Stimulated activated CD8-positive, alpha-beta memory T cell treated with anti-CD3 and anti-CD28 coated beads, Interleukin-7, amount 100 ng/mL, for 4 hours (primary cell): ENCODE measurements around the gene DAPK1.

Experiments used
- DNase-seq, 2 donors: peaks; one replicate each; pipeline ENCODE4 v3.0.0-alpha.2; 2020; ENCODE audit warnings: low read depth in 2 of 2

The DAPK1 gene

GRCh38 chr9:87516926-87517290, 19.2 kb downstream of the DAPK1 start:
- no peak for DNase-seq

GRCh38 chr9:87517732-87518131, 20.1 kb downstream of the DAPK1 start:
- DNase-seq: no peak

- no peak for DNase-seq
Observed at GRCh38 chr9:87518702-87519335, 21.2 kb downstream of the DAPK1 start.

- no peak for DNase-seq
Observed at GRCh38 chr9:87519461-87519860, 21.8 kb downstream of the DAPK1 start.

GRCh38 chr9:87520172-87520683, 22.6 kb downstream of the DAPK1 start:
- DNase-seq: no peak

- DNase-seq: no peak
Observed at GRCh38 chr9:87521834-87522233, 24.2 kb downstream of the DAPK1 start.

- no peak for DNase-seq
Observed at GRCh38 chr9:87524061-87524460, 26.4 kb downstream of the DAPK1 start.

- no peak for DNase-seq
Observed at GRCh38 chr9:87525546-87526303, 28.1 kb downstream of the DAPK1 start.

- DNase-seq: no peak
Observed at GRCh38 chr9:87527211-87527916, 29.7 kb downstream of the DAPK1 start.

- no peak for DNase-seq
Observed at GRCh38 chr9:87528969-87529368, 31.3 kb downstream of the DAPK1 start.

GRCh38 chr9:87529671-87530070, 32.0 kb downstream of the DAPK1 start:
- DNase-seq: no peak

GRCh38 chr9:87530716-87531115, 33.0 kb downstream of the DAPK1 start:
- no peak for DNase-seq

GRCh38 chr9:87531370-87532295, 34.0 kb downstream of the DAPK1 start:
- DNase-seq: no peak

- no peak for DNase-seq
Observed at GRCh38 chr9:87533271-87533670, 35.6 kb downstream of the DAPK1 start.

- no peak for DNase-seq
Observed at GRCh38 chr9:87534036-87534435, 36.4 kb downstream of the DAPK1 start.

- DNase-seq: no peak
Observed at GRCh38 chr9:87534957-87535356, 37.3 kb downstream of the DAPK1 start.

GRCh38 chr9:87535817-87536539, 38.3 kb downstream of the DAPK1 start:
- DNase-seq: no peak

- DNase-seq: no peak
Observed at GRCh38 chr9:87537625-87538024, 40.0 kb downstream of the DAPK1 start.

- DNase-seq: no peak
Observed at GRCh38 chr9:87540444-87541105, 42.9 kb downstream of the DAPK1 start.

GRCh38 chr9:87541663-87542062, 44.0 kb downstream of the DAPK1 start:
- DNase-seq: no peak
